HepG2 (cell line): Measurements from ENCODE around the gene PDXDC1. TPM values are rescaled to one million over a fixed set of nuclear protein-coding genes. Genes with fewer than 3 reads are reported as not detected.

Experiments used
- HOXA5 ChIP-seq: sonication (generic); formaldehyde crosslinking; IDR thresholded peaks from 2 replicates; pipeline ENCODE4 v1.4.0; 2020; ENCODE audit warnings: missing genetic modification reagents
- JUN ChIP-seq: sonication (generic); formaldehyde crosslinking; IDR thresholded peaks from 2 replicates; pipeline ENCODE4 v1.4.0; 2020; ENCODE audit warnings: mild to moderate bottlenecking, missing genetic modification reagents
- NFKBIZ ChIP-seq: IDR thresholded peaks from 2 replicates; pipeline ENCODE4 v1.6.1; 2018; ENCODE audit warnings: missing genetic modification reagents, missing compliant biosample characterization
- PPARG ChIP-seq: conservative IDR thresholded peaks from 2 replicates; pipeline ENCODE4 v1.6.1; 2016; ENCODE audit warnings: missing biosample characterization, missing genetic modification reagents
- RARG ChIP-seq: sonication (generic); formaldehyde crosslinking; IDR thresholded peaks from 2 replicates; pipeline ENCODE4 v1.4.0; 2020; ENCODE audit warnings: low read depth, mild to moderate bottlenecking, missing genetic modification reagents
- RBAK ChIP-seq: sonication (generic); formaldehyde crosslinking; IDR thresholded peaks from 2 replicates; pipeline ENCODE4 v1.5.1; 2020; ENCODE audit warnings: mild to moderate bottlenecking, missing genetic modification reagents
- ZNF138 ChIP-seq: sonication (generic); formaldehyde crosslinking; IDR thresholded peaks from 2 replicates; pipeline ENCODE4 v1.5.0; 2020; ENCODE audit warnings: mild to moderate bottlenecking, low read depth, missing genetic modification reagents
- ZNF20 ChIP-seq: sonication (generic); formaldehyde crosslinking; IDR thresholded peaks from 2 replicates; pipeline ENCODE4 v1.4.0; 2020; ENCODE audit warnings: mild to moderate bottlenecking, moderate library complexity, missing genetic modification reagents
- ZNF230 ChIP-seq: sonication (generic); formaldehyde crosslinking; IDR thresholded peaks from 2 replicates; pipeline ENCODE4 v1.4.0; 2020; ENCODE audit warnings: mild to moderate bottlenecking, missing genetic modification reagents
- ZSCAN25 ChIP-seq: sonication (generic); formaldehyde crosslinking; IDR thresholded peaks from 2 replicates; pipeline ENCODE4 v1.8.0; 2022; ENCODE audit warnings: mild to moderate bottlenecking, missing genetic modification reagents
- polyA plus RNA-seq, 8 experiments: library from polyadenylated mRNA; depleted of rRNA in 3 of 8; stranded (reverse) in 7 of 8; unstranded in 1 of 8; fragments of >200 nt; fragmentation: Illumina TruSeq in 4 of 8; extraction: Trizol in 4 of 8; gene quantifications; 2 replicates each; pipeline versions ENCODE4 v1.2.1 to v1.2.3, GENCODE V29; 2011 to 2016; ENCODE audit warnings: low read depth in 4 of 8, missing spikeins in 1 of 8, mixed read lengths in 1 of 8; ENCODE audit not compliant: insufficient read depth in 1 of 8
- total RNA-seq, 5 experiments: library from RNA; depleted of rRNA; stranded (reverse); fragments of >200 nt; fragmentation: Illumina TruSeq; extraction: Trizol; gene quantifications; 2 replicates each; pipeline ENCODE4 v1.2.3, GENCODE V29; 2016; ENCODE audit warnings: low read depth in 1 of 5
- TF ChIP-seq, protein P1 (sequence below): sonication (generic); formaldehyde crosslinking; IDR thresholded peaks from 2 replicates; pipeline ENCODE4 v1.8.0; 2022; ENCODE audit warnings: missing genetic modification reagents, mild to moderate bottlenecking, inconsistent platforms, borderline replicate concordance
- TF ChIP-seq, protein P2 (sequence below): sonication (generic); formaldehyde crosslinking; IDR thresholded peaks from 2 replicates; pipeline ENCODE4 v1.5.0; 2020; ENCODE audit warnings: missing genetic modification reagents
- TF ChIP-seq, protein P3 (sequence below): sonication (generic); formaldehyde crosslinking; IDR thresholded peaks from 2 replicates; pipeline ENCODE4 v1.4.0; 2020; ENCODE audit warnings: mild to moderate bottlenecking, missing genetic modification reagents
- TF ChIP-seq, protein P4 (sequence below): sonication (generic); formaldehyde crosslinking; IDR thresholded peaks from 2 replicates; pipeline ENCODE4 v1.4.0; 2020; ENCODE audit warnings: mild to moderate bottlenecking, low read depth, missing genetic modification reagents
- TF ChIP-seq, protein P5 (sequence below): sonication (generic); formaldehyde crosslinking; IDR thresholded peaks from 2 replicates; pipeline ENCODE4 v1.4.0; 2020; ENCODE audit warnings: missing genetic modification reagents
- TF ChIP-seq, protein P6 (sequence below): sonication (generic); formaldehyde crosslinking; IDR thresholded peaks from 2 replicates; pipeline ENCODE4 v1.8.1; 2023; ENCODE audit warnings: mild to moderate bottlenecking, missing genetic modification reagents

Gene PDXDC1
- total and polyA plus RNA-seq, 2 of the 13 experiments (the other 11 are each of a cell fraction or from before 2014, with no cell fraction given), result 133 to 169 TPM

DNA sequence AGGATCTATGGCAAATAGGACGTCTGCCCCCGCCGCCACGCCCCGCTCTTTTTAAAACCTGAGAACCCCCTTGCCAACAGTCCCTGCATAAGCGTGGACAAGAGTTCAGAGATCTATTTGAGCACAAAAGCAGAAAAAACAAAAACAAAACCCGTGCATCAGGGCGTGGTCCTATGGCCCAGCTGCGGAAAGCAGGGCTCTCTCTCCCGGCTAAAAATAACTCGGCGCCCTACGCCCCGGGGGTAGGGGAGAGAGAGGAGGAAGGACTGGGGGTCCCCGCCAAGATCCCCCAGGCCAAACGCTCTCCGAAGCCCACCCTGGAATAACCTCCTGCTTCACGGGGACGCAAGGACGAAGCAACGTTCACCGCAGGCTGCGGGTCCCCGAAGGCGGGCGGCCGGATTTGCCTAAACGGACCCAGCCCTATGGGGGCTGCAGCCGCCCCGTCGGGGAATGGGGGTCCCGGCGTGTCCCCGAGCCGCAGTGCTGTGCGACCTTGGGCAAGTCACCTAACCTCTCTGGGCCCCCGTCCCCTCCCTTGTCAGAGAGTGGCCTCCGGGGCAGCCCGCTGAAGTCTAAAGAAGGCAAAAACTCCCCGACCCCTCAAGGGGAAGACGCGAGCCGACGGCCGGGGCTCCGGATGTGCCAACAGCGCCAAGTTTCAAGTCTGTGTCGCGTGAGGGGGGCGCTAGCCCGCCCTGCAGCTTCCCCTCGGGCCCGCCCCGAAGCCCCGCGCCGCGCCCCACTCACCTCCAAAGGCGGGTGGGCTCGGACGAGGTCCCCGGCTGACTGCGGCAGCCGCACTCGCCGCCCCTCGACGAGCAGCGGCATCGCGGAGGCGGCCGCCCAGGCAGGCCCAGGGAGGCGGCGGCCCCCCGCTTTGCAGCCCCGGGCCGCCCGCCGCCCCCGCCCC, 80.6 kb downstream of the PDXDC1 start (continued):
- TF ChIP-seq, protein P1, sequence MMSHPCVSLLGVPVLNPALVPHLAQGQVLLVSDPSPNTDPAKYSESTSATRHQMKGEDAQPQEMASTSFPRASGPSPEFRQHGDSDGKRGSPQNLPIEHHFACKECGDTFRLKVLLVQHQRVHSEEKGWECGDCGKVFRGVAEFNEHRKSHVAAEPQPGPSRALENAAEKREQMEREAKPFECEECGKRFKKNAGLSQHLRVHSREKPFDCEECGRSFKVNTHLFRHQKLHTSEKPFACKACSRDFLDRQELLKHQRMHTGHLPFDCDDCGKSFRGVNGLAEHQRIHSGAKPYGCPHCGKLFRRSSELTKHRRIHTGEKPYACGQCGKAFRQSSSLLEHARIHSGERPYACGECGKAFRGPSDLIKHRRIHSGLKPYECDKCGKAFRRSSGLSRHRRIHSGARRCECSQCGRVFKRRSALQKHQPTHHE (CRISPR knock-in tag), result no peak
- TF ChIP-seq, protein P2, sequence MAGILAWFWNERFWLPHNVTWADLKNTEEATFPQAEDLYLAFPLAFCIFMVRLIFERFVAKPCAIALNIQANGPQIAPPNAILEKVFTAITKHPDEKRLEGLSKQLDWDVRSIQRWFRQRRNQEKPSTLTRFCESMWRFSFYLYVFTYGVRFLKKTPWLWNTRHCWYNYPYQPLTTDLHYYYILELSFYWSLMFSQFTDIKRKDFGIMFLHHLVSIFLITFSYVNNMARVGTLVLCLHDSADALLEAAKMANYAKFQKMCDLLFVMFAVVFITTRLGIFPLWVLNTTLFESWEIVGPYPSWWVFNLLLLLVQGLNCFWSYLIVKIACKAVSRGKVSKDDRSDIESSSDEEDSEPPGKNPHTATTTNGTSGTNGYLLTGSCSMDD (CRISPR knock-in tag), result no peak
- TF ChIP-seq RARG (CRISPR knock-in tag) (no peak), PPARG (CRISPR knock-in tag) (no peak), HOXA5 (CRISPR knock-in tag) (no peak), JUN (CRISPR knock-in tag) (no peak), ZNF230 (CRISPR knock-in tag) (peak; percentile 11; the same call in 1 of the 2 replicates), ZNF138 (CRISPR knock-in tag) (0 out of 2 replicates have a peak, but pooled peaks have one; percentile 24), ZSCAN25 (CRISPR knock-in tag) (peak; percentile 28; the same call in 1 of the 2 replicates), ZNF20 (CRISPR knock-in tag) (no peak), NFKBIZ (CRISPR knock-in tag) (no peak), RBAK (CRISPR knock-in tag) (no peak)
- TF ChIP-seq, protein P3, sequence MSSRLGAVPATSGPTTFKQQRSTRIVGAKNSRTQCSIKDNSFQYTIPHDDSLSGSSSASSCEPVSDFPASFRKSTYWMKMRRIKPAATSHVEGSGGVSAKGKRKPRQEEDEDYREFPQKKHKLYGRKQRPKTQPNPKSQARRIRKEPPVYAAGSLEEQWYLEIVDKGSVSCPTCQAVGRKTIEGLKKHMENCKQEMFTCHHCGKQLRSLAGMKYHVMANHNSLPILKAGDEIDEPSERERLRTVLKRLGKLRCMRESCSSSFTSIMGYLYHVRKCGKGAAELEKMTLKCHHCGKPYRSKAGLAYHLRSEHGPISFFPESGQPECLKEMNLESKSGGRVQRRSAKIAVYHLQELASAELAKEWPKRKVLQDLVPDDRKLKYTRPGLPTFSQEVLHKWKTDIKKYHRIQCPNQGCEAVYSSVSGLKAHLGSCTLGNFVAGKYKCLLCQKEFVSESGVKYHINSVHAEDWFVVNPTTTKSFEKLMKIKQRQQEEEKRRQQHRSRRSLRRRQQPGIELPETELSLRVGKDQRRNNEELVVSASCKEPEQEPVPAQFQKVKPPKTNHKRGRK (CRISPR knock-in tag), result 0 out of 2 replicates have a peak, but pooled peaks have one; percentile 61
- TF ChIP-seq, protein P4, sequence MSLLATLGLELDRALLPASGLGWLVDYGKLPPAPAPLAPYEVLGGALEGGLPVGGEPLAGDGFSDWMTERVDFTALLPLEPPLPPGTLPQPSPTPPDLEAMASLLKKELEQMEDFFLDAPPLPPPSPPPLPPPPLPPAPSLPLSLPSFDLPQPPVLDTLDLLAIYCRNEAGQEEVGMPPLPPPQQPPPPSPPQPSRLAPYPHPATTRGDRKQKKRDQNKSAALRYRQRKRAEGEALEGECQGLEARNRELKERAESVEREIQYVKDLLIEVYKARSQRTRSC, result no peak; the same call in 1 of the 2 replicates
- TF ChIP-seq, protein P5, sequence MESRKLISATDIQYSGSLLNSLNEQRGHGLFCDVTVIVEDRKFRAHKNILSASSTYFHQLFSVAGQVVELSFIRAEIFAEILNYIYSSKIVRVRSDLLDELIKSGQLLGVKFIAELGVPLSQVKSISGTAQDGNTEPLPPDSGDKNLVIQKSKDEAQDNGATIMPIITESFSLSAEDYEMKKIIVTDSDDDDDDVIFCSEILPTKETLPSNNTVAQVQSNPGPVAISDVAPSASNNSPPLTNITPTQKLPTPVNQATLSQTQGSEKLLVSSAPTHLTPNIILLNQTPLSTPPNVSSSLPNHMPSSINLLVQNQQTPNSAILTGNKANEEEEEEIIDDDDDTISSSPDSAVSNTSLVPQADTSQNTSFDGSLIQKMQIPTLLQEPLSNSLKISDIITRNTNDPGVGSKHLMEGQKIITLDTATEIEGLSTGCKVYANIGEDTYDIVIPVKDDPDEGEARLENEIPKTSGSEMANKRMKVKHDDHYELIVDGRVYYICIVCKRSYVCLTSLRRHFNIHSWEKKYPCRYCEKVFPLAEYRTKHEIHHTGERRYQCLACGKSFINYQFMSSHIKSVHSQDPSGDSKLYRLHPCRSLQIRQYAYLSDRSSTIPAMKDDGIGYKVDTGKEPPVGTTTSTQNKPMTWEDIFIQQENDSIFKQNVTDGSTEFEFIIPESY (CRISPR knock-in tag), result no peak
- TF ChIP-seq, protein P6, sequence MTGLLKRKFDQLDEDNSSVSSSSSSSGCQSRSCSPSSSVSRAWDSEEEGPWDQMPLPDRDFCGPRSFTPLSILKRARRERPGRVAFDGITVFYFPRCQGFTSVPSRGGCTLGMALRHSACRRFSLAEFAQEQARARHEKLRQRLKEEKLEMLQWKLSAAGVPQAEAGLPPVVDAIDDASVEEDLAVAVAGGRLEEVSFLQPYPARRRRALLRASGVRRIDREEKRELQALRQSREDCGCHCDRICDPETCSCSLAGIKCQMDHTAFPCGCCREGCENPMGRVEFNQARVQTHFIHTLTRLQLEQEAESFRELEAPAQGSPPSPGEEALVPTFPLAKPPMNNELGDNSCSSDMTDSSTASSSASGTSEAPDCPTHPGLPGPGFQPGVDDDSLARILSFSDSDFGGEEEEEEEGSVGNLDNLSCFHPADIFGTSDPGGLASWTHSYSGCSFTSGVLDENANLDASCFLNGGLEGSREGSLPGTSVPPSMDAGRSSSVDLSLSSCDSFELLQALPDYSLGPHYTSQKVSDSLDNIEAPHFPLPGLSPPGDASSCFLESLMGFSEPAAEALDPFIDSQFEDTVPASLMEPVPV (CRISPR knock-in tag), result peak; percentile 11; the same call in 1 of the 2 replicates
